CD8-positive, alpha-beta memory T cell (primary cell): ENCODE data around the gene ZFP57. TPM values are rescaled to one million over a fixed set of nuclear protein-coding genes. Genes with fewer than 3 reads are reported as not detected.

Experiments used
- polyA plus RNA-seq: library from polyadenylated mRNA; unstranded; fragments of 300-500 nt; fragmentation: Illumina TruSeq; gene quantifications from one replicate; pipeline ENCODE4 v1.2.3, GENCODE V29; 2021
- total RNA-seq, 2 experiments: library from RNA; stranded (reverse); gene quantifications; one replicate each; pipeline ENCODE4 v1.2.3, GENCODE V29; 2021

The ZFP57 gene
- total and polyA plus RNA-seq, 3 experiments from 2014 or later = 2.2 to 9.2 (median 9.0) TPM

Other genes starting within 250 kb of the ZFP57 start
- gene OR10C1, start 241.8 kb downstream of the ZFP57 start, total RNA-seq = not detected
- not detected for gene OR10C1, start 241.8 kb downstream of the ZFP57 start, polyA plus RNA-seq
- not detected for gene OR11A1, start 224.1 kb downstream of the ZFP57 start, total RNA-seq
- not detected for gene OR11A1, start 224.1 kb downstream of the ZFP57 start, polyA plus RNA-seq
- not detected for gene OR2H1, start 224.0 kb downstream of the ZFP57 start, total RNA-seq
- gene OR2H1, start 224.0 kb downstream of the ZFP57 start, polyA plus RNA-seq = not detected
- not detected for gene MAS1L, start 193.2 kb downstream of the ZFP57 start, total RNA-seq
- not detected for gene MAS1L, start 193.2 kb downstream of the ZFP57 start, polyA plus RNA-seq
- 1 to 10 TPM; 2.5 to 2.6 TPM for gene UBD, start 121.4 kb downstream of the ZFP57 start, total RNA-seq
- gene UBD, start 121.4 kb downstream of the ZFP57 start, polyA plus RNA-seq = not detected
- not detected for gene OR2H2, start 96.0 kb downstream of the ZFP57 start, total RNA-seq
- not detected for gene OR2H2, start 96.0 kb downstream of the ZFP57 start, polyA plus RNA-seq
- 1 to 10 TPM; 8.3 to 8.8 TPM for gene GABBR1, start 48.0 kb downstream of the ZFP57 start, total RNA-seq
- gene GABBR1, start 48.0 kb downstream of the ZFP57 start, polyA plus RNA-seq = 0.45 TPM
- not detected for gene MOG, start 24.1 kb downstream of the ZFP57 start, total RNA-seq
- not detected for gene MOG, start 24.1 kb downstream of the ZFP57 start, polyA plus RNA-seq
- gene HLA-F, start 42.3 kb upstream of the ZFP57 start, total RNA-seq = 100 to 1,000 TPM; 222 to 242 TPM
- 500 TPM for gene HLA-F, start 42.3 kb upstream of the ZFP57 start, polyA plus RNA-seq
- gene HLA-G, start 146.7 kb upstream of the ZFP57 start, total RNA-seq = under 1 TPM; 0.59 to 0.69 TPM
- 3.2 TPM for gene HLA-G, start 146.7 kb upstream of the ZFP57 start, polyA plus RNA-seq